ENCODE results near the gene TSHZ2. TPM values are rescaled to one million over a fixed set of nuclear protein-coding genes. Genes with fewer than 3 reads are reported as not detected.

Gene TSHZ2
- total and polyA plus RNA-seq, 2 donors (not counting 1 experiment from before 2014, with no cell fraction given) = 1.00 to 5.7 TPM

- ChIA-PET CTCF (no interaction called here), POLR2A (no interaction called here)
- Histone ChIP-seq H3K4me3 (ENCODE audit: control extremely low read depth in 1 of 5, extremely low read depth in 1 of 5, insufficient read depth in 1 of 5, low read depth in 2 of 5, low read length in 4 of 5) (no peak overlapping the region), H3K79me2 (ENCODE audit: control insufficient read depth, insufficient read depth, low read length) (no peaks in the 10 kb centered on the region), H4K20me1 (ENCODE audit: control insufficient read depth, insufficient read depth, low read length, poor library complexity, severe bottlenecking) (no peaks in the 10 kb centered on the region), H3K4me1 (ENCODE audit: control insufficient read depth in 2 of 2, insufficient read depth in 2 of 2, low read length in 2 of 2) (no peaks in the 10 kb centered on the region), H3K36me3 (replicated peaks in 1 of 2; ENCODE audit: control extremely low read depth in 1 of 2, control insufficient read depth in 1 of 2, extremely low read depth in 1 of 2, insufficient read depth in 2 of 2, low read length in 1 of 2) (no peaks in the 10 kb centered on the region), H3K27me3 (replicated peaks in 1 of 4; ENCODE audit: control extremely low read depth in 1 of 4, control insufficient read depth in 3 of 4, insufficient read depth in 4 of 4, low read length in 3 of 4) (peaks cover 0 to 7% (median 6%) of the 10 kb centered on the region in 4 experiments), H3K9me3 (ENCODE audit: control extremely low read depth in 1 of 3, control insufficient read depth in 2 of 3, insufficient read depth in 1 of 3, low read length in 2 of 3) (no peaks in the 10 kb centered on the region), H3K27ac (ENCODE audit: low read length in 2 of 2) (no peak overlapping the region), H3K4me2 (replicated peaks; ENCODE audit: low read depth, low read length, poor library complexity, severe bottlenecking) (no peak overlapping the region), H2AFZ (ENCODE audit: insufficient read depth, low read depth, low read length, poor library complexity, severe bottlenecking) (no peak overlapping the region), H3K9ac (ENCODE audit: low read length) (no peak overlapping the region)
- H3K27me3 Mint-ChIP-seq = peaks cover 3% of the 10 kb centered on the region
- intact Hi-C loops (cut with micrococcal nuclease) = no loop called here
- H3K27ac Mint-ChIP-seq = no peak overlapping the region
- H3K4me1 Mint-ChIP-seq = peaks cover 2% of the 10 kb centered on the region
- no peak for TF ChIP-seq CTCF (IDR thresholded peaks at IDR 0.05)
- no peak for TF ChIP-seq EZH2 (IDR thresholded peaks at IDR 0.05; ENCODE audit: borderline replicate concordance, insufficient read depth, low read depth, low read length, poor library complexity, severe bottlenecking)
- DNase-seq (no peak), ATAC-seq (ENCODE audit: low read depth) (no peak)
- no peaks in the 10 kb centered on the region for H3K9me3 Mint-ChIP-seq (ENCODE audit: insufficient read depth)
- no peak overlapping the region for H3K4me3 Mint-ChIP-seq
- WGBS (ENCODE audit: insufficient coverage) = no CpG with 5 or more reads among the region's 3 CpGs
Observed at GRCh38 chr20:53030061-53030460, 57.9 kb downstream of the TSHZ2 start.

- intact Hi-C loops (cut with micrococcal nuclease) = no loop called here
- no peak overlapping the region for H3K4me2 ChIP-seq (replicated peaks; ENCODE audit: low read depth, low read length, poor library complexity, severe bottlenecking)
Observed at GRCh38 chr20:53032046-53032445, 59.9 kb downstream of the TSHZ2 start.

More at GRCh38 chr20:53032046-53032445, 59.9 kb downstream of the TSHZ2 start:
- DNase-seq (no peak), ATAC-seq (ENCODE audit: low read depth) (no peak)
- ChIA-PET POLR2A (no interaction called here), CTCF (interaction anchor here (0.9 kb wide), 1 partner anchor 31 kb away, joined by 3 read pairs; no protein-coding TSS in a partner anchor)
- H4K20me1 ChIP-seq (ENCODE audit: control insufficient read depth, insufficient read depth, low read length, poor library complexity, severe bottlenecking) = no peaks in the 10 kb centered on the region
- H2AFZ ChIP-seq (ENCODE audit: insufficient read depth, low read depth, low read length, poor library complexity, severe bottlenecking) = no peak overlapping the region
- Mint-ChIP-seq H3K27me3 (peaks cover 3% of the 10 kb centered on the region), H3K9me3 (ENCODE audit: insufficient read depth) (no peaks in the 10 kb centered on the region), H3K4me3 (no peak overlapping the region), H3K27ac (no peak overlapping the region), H3K4me1 (peaks cover 2% of the 10 kb centered on the region)
- WGBS (ENCODE audit: insufficient coverage) = 93% methylated on average over 7 of the region's 11 CpGs
- no peak overlapping the region for H3K27ac ChIP-seq (ENCODE audit: low read length in 2 of 2)
- no peak overlapping the region for H3K9ac ChIP-seq (ENCODE audit: low read length)
- peaks cover 0 to 7% (median 6%) of the 10 kb centered on the region in 4 experiments for H3K27me3 ChIP-seq (replicated peaks in 1 of 4; ENCODE audit: control extremely low read depth in 1 of 4, control insufficient read depth in 3 of 4, insufficient read depth in 4 of 4, low read length in 3 of 4)
- H3K9me3 ChIP-seq (ENCODE audit: control extremely low read depth in 1 of 3, control insufficient read depth in 2 of 3, insufficient read depth in 1 of 3, low read length in 2 of 3) = no peaks in the 10 kb centered on the region
- H3K4me1 ChIP-seq (ENCODE audit: control insufficient read depth in 2 of 2, insufficient read depth in 2 of 2, low read length in 2 of 2) = no peaks in the 10 kb centered on the region
- no peak for TF ChIP-seq EZH2 (IDR thresholded peaks at IDR 0.05; ENCODE audit: borderline replicate concordance, insufficient read depth, low read depth, low read length, poor library complexity, severe bottlenecking)
- TF ChIP-seq CTCF (IDR thresholded peaks at IDR 0.05) = no peak
- H3K79me2 ChIP-seq (ENCODE audit: control insufficient read depth, insufficient read depth, low read length) = no peaks in the 10 kb centered on the region
- no peak overlapping the region for H3K4me3 ChIP-seq (ENCODE audit: control extremely low read depth in 1 of 5, extremely low read depth in 1 of 5, insufficient read depth in 1 of 5, low read depth in 2 of 5, low read length in 4 of 5)
- H3K36me3 ChIP-seq (replicated peaks in 1 of 2; ENCODE audit: control extremely low read depth in 1 of 2, control insufficient read depth in 1 of 2, extremely low read depth in 1 of 2, insufficient read depth in 2 of 2, low read length in 1 of 2) = no peaks in the 10 kb centered on the region
